Subcutaneous abdominal adipose tissue (tissue), 5 donors: Measurements from ENCODE around the gene EPB41L2.
A peak's percentile ranks its signal among the peaks of the same experiment; 100 is the strongest.

ENCODE experiments used
- H3K27ac ChIP-seq: one replicate; pipeline ENCODE4 v1.7.0; 2013; ENCODE audit warnings: low read depth, mild to moderate bottlenecking, inconsistent platforms, low read length, moderate library complexity
- H3K27me3 ChIP-seq, 5 donors: one replicate each; pipeline ENCODE4 v1.7.0; 2013; ENCODE audit warnings: low read length in 5 of 5, inconsistent platforms in 1 of 5; ENCODE audit not compliant: control insufficient read depth in 5 of 5, insufficient read depth in 4 of 5
- H3K36me3 ChIP-seq, 5 donors: one replicate each; pipeline ENCODE4 v1.7.0; 2013; ENCODE audit warnings: low read length in 5 of 5; ENCODE audit not compliant: control insufficient read depth in 5 of 5, insufficient read depth in 5 of 5
- H3K4me1 ChIP-seq, 5 donors: one replicate each; pipeline ENCODE4 v1.7.0; 2013; ENCODE audit warnings: low read length in 5 of 5, mild to moderate bottlenecking in 3 of 5, moderate library complexity in 1 of 5; ENCODE audit not compliant: control insufficient read depth in 5 of 5, insufficient read depth in 5 of 5
- H3K4me3 ChIP-seq, 5 donors: one replicate each; pipeline ENCODE4 v1.7.0; 2013; ENCODE audit warnings: low read length in 5 of 5, low read depth in 1 of 5
- H3K9ac ChIP-seq, 5 donors: one replicate each; pipeline ENCODE4 v1.7.0; 2013; ENCODE audit warnings: low read length in 5 of 5, mild to moderate bottlenecking in 4 of 5, moderate library complexity in 3 of 5
- H3K9me3 ChIP-seq, 5 donors: one replicate each; pipeline ENCODE4 v1.7.0; 2013; ENCODE audit warnings: low read length in 5 of 5; ENCODE audit not compliant: control insufficient read depth in 5 of 5
- donor health status: healthy.
- donor health status: healthy.
- donor health status: healthy.
- donor health status: healthy.
- donor health status: healthy.

The EPB41L2 gene

DNA sequence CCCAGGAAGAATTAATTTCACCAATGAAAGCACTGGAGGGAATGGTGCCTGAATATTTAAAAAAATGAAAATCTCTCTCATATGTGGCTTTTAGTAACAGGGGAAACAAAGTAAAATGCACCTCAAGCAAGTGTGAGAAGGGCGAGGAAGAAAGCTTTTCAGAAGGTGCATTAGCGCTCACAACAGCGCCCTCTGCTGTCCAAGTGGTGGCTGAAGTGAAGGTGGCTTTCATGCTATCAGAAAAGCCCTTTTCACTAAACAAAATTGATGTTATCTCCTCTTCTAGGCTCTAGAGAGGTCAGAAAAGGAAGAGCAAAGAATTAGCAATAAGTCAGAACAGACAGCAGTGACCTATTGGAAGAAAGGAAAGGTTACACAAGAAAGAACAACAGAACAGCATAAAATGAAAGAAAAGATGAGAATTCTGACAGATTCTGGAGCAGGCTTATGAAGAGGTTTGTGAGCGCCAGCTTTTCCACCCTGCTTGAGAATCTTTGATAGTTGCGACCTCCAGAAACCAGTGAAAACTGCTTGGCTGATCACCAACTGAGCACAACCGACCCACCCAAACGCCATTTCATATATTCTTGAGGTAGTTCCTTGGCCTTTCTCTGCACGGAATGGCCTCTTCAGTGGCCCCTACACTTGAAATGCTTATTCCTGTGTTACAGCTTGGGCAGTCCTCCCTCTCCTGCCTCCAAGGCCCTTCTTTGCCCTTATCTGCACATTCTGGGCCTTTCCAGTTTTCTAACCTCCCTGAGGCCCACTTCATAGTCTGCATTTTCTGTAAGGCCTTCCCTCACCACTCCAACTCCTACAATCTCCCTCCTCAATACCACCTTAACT is 190.6 kb downstream of the EPB41L2 start:
- H3K27ac ChIP-seq: no peak overlapping the region
- no peaks in the 10 kb centered on the region for H3K9me3 ChIP-seq

GRCh38 chr6:130870179-130870880 is 192.7 kb downstream of the EPB41L2 start:
- H3K27me3 ChIP-seq: no peaks in the 10 kb centered on the region

More for the DNA sequence above, 190.6 kb downstream of the EPB41L2 start:
- no peaks in the 10 kb centered on the region for H3K27me3 ChIP-seq
- peaks cover 12 to 32% (median 23%) of the 10 kb centered on the region in 5 donors for H3K36me3 ChIP-seq
- H3K9ac ChIP-seq: no peak overlapping the region
- H3K4me3 ChIP-seq: no peak overlapping the region
- no peaks in the 10 kb centered on the region for H3K4me1 ChIP-seq

DNA sequence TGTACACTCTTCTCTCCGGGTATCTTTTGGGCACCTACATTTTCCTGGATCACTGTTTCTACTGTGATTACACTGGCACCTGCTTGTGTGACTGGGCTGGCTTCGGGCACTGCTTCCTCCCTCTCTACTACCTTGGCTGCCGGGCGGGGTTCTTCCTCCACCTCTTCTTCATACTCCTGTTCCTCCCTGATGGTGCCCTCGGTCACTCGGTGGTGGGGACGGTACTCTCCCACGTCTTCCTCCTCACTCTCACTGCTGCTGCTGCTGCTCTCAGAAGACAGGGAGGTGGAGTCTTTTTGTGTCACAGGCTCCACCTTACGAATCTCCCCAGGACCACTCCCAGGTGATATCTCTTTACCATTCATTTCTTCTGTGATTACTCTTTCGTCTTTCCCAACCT is 193.4 kb downstream of the EPB41L2 start:
- Histone ChIP-seq H3K27ac (no peak overlapping the region), H3K4me3 (no peak overlapping the region), H3K9me3 (no peaks in the 10 kb centered on the region), H3K27me3 (no peaks in the 10 kb centered on the region), H3K36me3 (peaks cover 34 to 47% (median 39%) of the 10 kb centered on the region in 5 donors), H3K9ac (no peak overlapping the region), H3K4me1 (no peaks in the 10 kb centered on the region)

More at GRCh38 chr6:130870179-130870880, 192.7 kb downstream of the EPB41L2 start:
- Histone ChIP-seq H3K4me1 (no peaks in the 10 kb centered on the region), H3K9me3 (no peaks in the 10 kb centered on the region), H3K36me3 (peaks cover 29 to 42% (median 34%) of the 10 kb centered on the region in 5 donors), H3K27ac (no peak overlapping the region), H3K9ac (no peak overlapping the region), H3K4me3 (no peak overlapping the region)

GRCh38 chr6:130865793-130866192 is 197.3 kb downstream of the EPB41L2 start:
- Histone ChIP-seq H3K36me3 (peaks cover 52 to 82% (median 70%) of the 10 kb centered on the region in 5 donors), H3K9me3 (no peaks in the 10 kb centered on the region), H3K27me3 (no peaks in the 10 kb centered on the region), H3K4me3 (no peak overlapping the region), H3K4me1 (no peaks in the 10 kb centered on the region), H3K9ac (no peak overlapping the region), H3K27ac (no peak overlapping the region)

- H3K27ac ChIP-seq: no peak overlapping the region
- H3K9ac ChIP-seq: no peak overlapping the region
- H3K36me3 ChIP-seq: peaks cover 52 to 76% (median 68%) of the 10 kb centered on the region in 5 donors
- H3K9me3 ChIP-seq: no peaks in the 10 kb centered on the region
- no peaks in the 10 kb centered on the region for H3K4me1 ChIP-seq
- no peaks in the 10 kb centered on the region for H3K27me3 ChIP-seq
- no peak overlapping the region for H3K4me3 ChIP-seq
Observed at GRCh38 chr6:130864344-130864743, 198.7 kb downstream of the EPB41L2 start.

DNA sequence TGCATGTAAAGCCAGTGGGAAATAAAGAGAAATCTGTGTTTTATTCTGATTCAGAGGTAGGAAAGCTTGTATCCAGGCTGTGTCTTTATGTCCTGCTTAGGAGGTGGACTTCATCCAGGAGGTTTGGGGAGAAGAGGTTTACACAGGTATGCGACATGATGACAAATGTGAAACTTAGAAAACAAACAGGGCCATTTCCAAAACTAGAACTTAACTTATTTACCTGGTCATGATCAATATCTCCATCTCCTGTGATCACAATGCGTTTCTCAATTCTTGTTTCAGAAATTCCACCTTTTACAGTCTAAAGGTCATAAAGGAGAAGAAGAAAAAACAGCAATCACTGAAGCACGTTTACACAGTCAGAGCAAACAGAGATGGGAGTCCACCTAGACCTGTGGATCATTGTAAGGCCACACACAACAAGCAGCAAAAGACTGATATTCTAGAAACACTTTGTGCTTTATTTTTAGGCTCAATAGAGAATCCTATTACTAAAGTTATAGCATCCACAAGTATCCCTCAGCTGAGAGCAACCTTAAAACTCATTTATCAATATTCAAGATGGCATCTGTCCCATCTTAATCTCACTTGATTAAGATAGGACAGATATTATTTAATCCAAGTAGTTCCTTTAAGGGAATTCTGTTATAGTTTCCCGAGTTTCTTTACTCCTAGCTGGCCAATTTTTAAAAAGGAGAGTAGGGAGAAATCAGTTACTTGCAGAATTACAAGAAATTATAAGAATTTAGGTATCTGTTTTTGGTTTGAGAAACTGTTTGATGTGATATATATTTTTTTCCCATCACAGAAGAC is 199.4 kb downstream of the EPB41L2 start:
- no peak overlapping the region for H3K9ac ChIP-seq
- H3K9me3 ChIP-seq: no peaks in the 10 kb centered on the region
- peaks cover 45 to 72% (median 65%) of the 10 kb centered on the region in 5 donors for H3K36me3 ChIP-seq
- H3K27me3 ChIP-seq: no peaks in the 10 kb centered on the region
- no peaks in the 10 kb centered on the region for H3K4me1 ChIP-seq
- no peak overlapping the region for H3K4me3 ChIP-seq
- no peak overlapping the region for H3K27ac ChIP-seq

GRCh38 chr6:130862370-130862769 is 200.7 kb downstream of the EPB41L2 start:
- Histone ChIP-seq H3K9ac (no peak overlapping the region), H3K27me3 (no peaks in the 10 kb centered on the region), H3K27ac (no peak overlapping the region), H3K36me3 (peaks cover 53 to 83% (median 74%) of the 10 kb centered on the region in 5 donors), H3K9me3 (no peaks in the 10 kb centered on the region), H3K4me1 (no peaks in the 10 kb centered on the region), H3K4me3 (no peak overlapping the region)

- H3K4me1 ChIP-seq: no peaks in the 10 kb centered on the region
- H3K9me3 ChIP-seq: no peaks in the 10 kb centered on the region
- no peak overlapping the region for H3K9ac ChIP-seq
- H3K36me3 ChIP-seq: peaks cover 31 to 72% (median 49%) of the 10 kb centered on the region in 5 donors
- no peaks in the 10 kb centered on the region for H3K27me3 ChIP-seq
- H3K4me3 ChIP-seq: no peak overlapping the region
- no peak overlapping the region for H3K27ac ChIP-seq
Observed at GRCh38 chr6:130859161-130859867, 203.7 kb downstream of the EPB41L2 start.

DNA sequence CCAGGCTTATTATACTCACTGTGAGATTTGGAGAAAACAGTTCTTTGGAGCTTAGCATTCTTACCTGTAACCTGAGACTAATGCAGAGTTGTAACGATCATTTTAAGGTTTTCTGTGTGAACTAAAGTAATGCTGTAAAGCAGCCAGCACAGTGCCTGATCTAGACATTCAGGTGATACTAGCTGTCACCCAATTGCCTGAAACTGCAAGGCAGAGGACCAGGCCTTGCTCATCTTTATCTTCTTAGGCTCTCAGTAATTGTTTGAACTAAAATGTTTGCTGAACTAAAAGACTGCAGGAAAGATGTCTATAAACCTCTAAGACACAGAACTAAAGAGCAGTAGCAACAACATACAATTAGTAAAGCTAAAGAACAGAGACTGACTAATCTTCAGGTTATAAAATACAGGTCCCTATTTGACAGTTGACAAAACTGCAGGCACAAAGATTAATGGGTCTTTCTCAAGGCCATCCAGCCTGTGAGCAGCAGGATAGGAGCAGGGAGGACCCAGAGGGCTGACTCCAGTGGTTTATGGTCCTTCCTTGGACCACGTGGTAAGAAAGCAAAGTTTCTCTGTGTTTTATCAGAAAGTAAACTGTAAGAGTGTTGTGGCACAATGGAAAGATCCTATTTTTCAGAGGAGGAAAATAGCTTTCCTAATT is 204.4 kb downstream of the EPB41L2 start:
- no peak overlapping the region for H3K27ac ChIP-seq
- no peaks in the 10 kb centered on the region for H3K9me3 ChIP-seq
- peak overlapping the region in 1 of 5 donors; percentile 14 for H3K9ac ChIP-seq
- peaks cover 0 to 2% (median 0%) of the 10 kb centered on the region in 5 donors for H3K4me1 ChIP-seq
- no peaks in the 10 kb centered on the region for H3K27me3 ChIP-seq
- H3K36me3 ChIP-seq: peaks cover 29 to 69% (median 44%) of the 10 kb centered on the region in 5 donors
- no peak overlapping the region for H3K4me3 ChIP-seq
